ENCODE data around the gene SMAD3. TPM values are rescaled to one million over a fixed set of nuclear protein-coding genes. Genes with fewer than 3 reads are reported as not detected.

Gene SMAD3
- total RNA-seq, 1 experiment from 2014 or later: 54.8 TPM

- H3K36me3 ChIP-seq (ENCODE audit: control insufficient read depth, insufficient read depth, low read length): no peaks in the 10 kb centered on the region
- DNase-seq: no peak
- Mint-ChIP-seq H3K4me3 (ENCODE audit: unreplicated experiment) (no peak overlapping the region), H3K36me3 (ENCODE audit: insufficient read depth, unreplicated experiment) (peaks cover 6% of the 10 kb centered on the region), H3K27ac (ENCODE audit: unreplicated experiment) (peak overlapping the region; percentile 67), H3K4me1 (ENCODE audit: low read depth, unreplicated experiment) (peaks cover 27% of the 10 kb centered on the region), H3K9me3 (ENCODE audit: unreplicated experiment) (no peaks in the 10 kb centered on the region), H3K27me3 (ENCODE audit: insufficient read depth, unreplicated experiment) (no peaks in the 10 kb centered on the region)
- peaks cover 43% of the 10 kb centered on the region for H3K4me1 ChIP-seq
- H3K4me3 ChIP-seq (ENCODE audit: low read depth, low read length): no peak overlapping the region
- TF ChIP-seq CTCF (IDR thresholded peaks at IDR 0.05; ENCODE audit: insufficient read depth in 1 of 2, low read depth in 1 of 2, low read length in 1 of 2, severe bottlenecking in 1 of 2, unreplicated experiment in 1 of 2): no peak
- no TSS peak for BruUV-seq (replicated peaks)
- no peaks in the 10 kb centered on the region for H3K9me3 ChIP-seq
- no peaks in the 10 kb centered on the region for H3K27me3 ChIP-seq (replicated peaks; ENCODE audit: control insufficient read depth, insufficient read depth, low read length)
- intact Hi-C loops (cut with micrococcal nuclease; ENCODE audit: unreplicated experiment): no loop called here
- CTCF ChIA-PET: interaction anchor here (0.6 kb wide), 1 partner anchor 17 kb away, joined by 4 read pairs; no protein-coding TSS in a partner anchor
- POLR2A ChIA-PET: no interaction called here
These were observed 58.7 kb downstream of the SMAD3 start for GRCh38 chr15:67124111-67124510.

- Histone ChIP-seq H3K4me1 (peaks cover 34% of the 10 kb centered on the region), H3K36me3 (ENCODE audit: control insufficient read depth, insufficient read depth, low read length) (no peaks in the 10 kb centered on the region), H3K4me3 (ENCODE audit: low read depth, low read length) (no peak overlapping the region), H3K27me3 (replicated peaks; ENCODE audit: control insufficient read depth, insufficient read depth, low read length) (no peaks in the 10 kb centered on the region), H3K9me3 (no peaks in the 10 kb centered on the region)
- no TSS peak for BruUV-seq (replicated peaks)
- Mint-ChIP-seq H3K4me1 (ENCODE audit: low read depth, unreplicated experiment) (peaks cover 22% of the 10 kb centered on the region), H3K9me3 (ENCODE audit: unreplicated experiment) (no peaks in the 10 kb centered on the region), H3K27me3 (ENCODE audit: insufficient read depth, unreplicated experiment) (no peaks in the 10 kb centered on the region), H3K36me3 (ENCODE audit: insufficient read depth, unreplicated experiment) (peaks cover 6% of the 10 kb centered on the region), H3K4me3 (ENCODE audit: unreplicated experiment) (no peak overlapping the region), H3K27ac (ENCODE audit: unreplicated experiment) (no peak overlapping the region)
- no peak for DNase-seq
- no peak for TF ChIP-seq CTCF (IDR thresholded peaks at IDR 0.05; ENCODE audit: insufficient read depth in 1 of 2, low read depth in 1 of 2, low read length in 1 of 2, severe bottlenecking in 1 of 2, unreplicated experiment in 1 of 2)
- ChIA-PET CTCF (no interaction called here), POLR2A (interaction anchor here (0.6 kb wide), 1 partner anchor 8 kb away, joined by 3 read pairs; no protein-coding TSS in a partner anchor)
- intact Hi-C loops (cut with micrococcal nuclease; ENCODE audit: unreplicated experiment): no loop called here
These were observed 59.6 kb downstream of the SMAD3 start for GRCh38 chr15:67124911-67125588.

GRCh38 chr15:67125589-67126502 is 60.4 kb downstream of the SMAD3 start:
- CTCF ChIA-PET: no interaction called here
- Histone ChIP-seq H3K9me3 (no peaks in the 10 kb centered on the region), H3K36me3 (ENCODE audit: control insufficient read depth, insufficient read depth, low read length) (no peaks in the 10 kb centered on the region), H3K4me1 (peaks cover 34% of the 10 kb centered on the region), H3K4me3 (ENCODE audit: low read depth, low read length) (no peak overlapping the region), H3K27me3 (replicated peaks; ENCODE audit: control insufficient read depth, insufficient read depth, low read length) (no peaks in the 10 kb centered on the region)
- H3K4me1 Mint-ChIP-seq (ENCODE audit: low read depth, unreplicated experiment): peaks cover 16% of the 10 kb centered on the region
- H3K4me3 Mint-ChIP-seq (ENCODE audit: unreplicated experiment): no peak overlapping the region
- H3K27ac Mint-ChIP-seq (ENCODE audit: unreplicated experiment): no peak overlapping the region
- H3K9me3 Mint-ChIP-seq (ENCODE audit: unreplicated experiment): no peaks in the 10 kb centered on the region
- no peak for DNase-seq
- peaks cover 6% of the 10 kb centered on the region for H3K36me3 Mint-ChIP-seq (ENCODE audit: insufficient read depth, unreplicated experiment)
- TF ChIP-seq CTCF (IDR thresholded peaks at IDR 0.05; ENCODE audit: insufficient read depth in 1 of 2, low read depth in 1 of 2, low read length in 1 of 2, severe bottlenecking in 1 of 2, unreplicated experiment in 1 of 2): no peak
- intact Hi-C loops (cut with micrococcal nuclease; ENCODE audit: unreplicated experiment): no loop called here
- POLR2A ChIA-PET: interaction anchor here (0.6 kb wide), 1 partner anchor 8 kb away, joined by 3 read pairs; no protein-coding TSS in a partner anchor
- BruUV-seq (replicated peaks): no TSS peak
- H3K27me3 Mint-ChIP-seq (ENCODE audit: insufficient read depth, unreplicated experiment): no peaks in the 10 kb centered on the region
